Activated T-cell treated with anti-CD3 and anti-CD28 coated beads for 4 hours (primary cell): ENCODE data around the gene NKIRAS1.
"Not testable (repeated sequence)": the region's sequence is repeated elsewhere in the genome, so short reads cannot be mapped to it uniquely, and the experiment has no call there.

Experiments used
- DNase-seq: peaks from one replicate; pipeline ENCODE4 v3.0.0-alpha.2; 2020

NKIRAS1 gene

GRCh38 chr3:23867400-23867799 lies 49.4 kb downstream of the NKIRAS1 start:
- DNase-seq: no peak

- DNase-seq: no peak
Observed at GRCh38 chr3:23865595-23866396, 51.0 kb downstream of the NKIRAS1 start.

GRCh38 chr3:23864931-23865330 lies 51.9 kb downstream of the NKIRAS1 start:
- no peak for DNase-seq

DNA sequence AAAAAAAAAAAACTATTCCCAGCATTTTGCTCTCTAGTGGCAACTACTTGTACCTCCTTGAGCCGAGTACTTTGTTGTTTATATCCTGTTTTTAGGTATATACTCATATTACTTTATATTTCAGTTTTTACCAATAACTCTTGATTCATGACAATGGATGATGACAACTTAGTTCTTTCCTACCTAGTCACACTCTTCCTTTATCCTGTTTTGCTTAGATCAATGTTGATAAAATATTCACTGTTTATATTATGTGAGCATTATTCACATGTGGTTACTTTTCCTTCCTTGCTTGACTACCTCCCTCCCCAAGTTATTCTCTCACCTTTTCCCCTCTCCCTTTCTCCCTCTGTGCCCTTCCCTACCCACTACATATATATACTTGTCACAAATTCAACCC lies 53.7 kb downstream of the NKIRAS1 start:
- DNase-seq: no peak

DNA sequence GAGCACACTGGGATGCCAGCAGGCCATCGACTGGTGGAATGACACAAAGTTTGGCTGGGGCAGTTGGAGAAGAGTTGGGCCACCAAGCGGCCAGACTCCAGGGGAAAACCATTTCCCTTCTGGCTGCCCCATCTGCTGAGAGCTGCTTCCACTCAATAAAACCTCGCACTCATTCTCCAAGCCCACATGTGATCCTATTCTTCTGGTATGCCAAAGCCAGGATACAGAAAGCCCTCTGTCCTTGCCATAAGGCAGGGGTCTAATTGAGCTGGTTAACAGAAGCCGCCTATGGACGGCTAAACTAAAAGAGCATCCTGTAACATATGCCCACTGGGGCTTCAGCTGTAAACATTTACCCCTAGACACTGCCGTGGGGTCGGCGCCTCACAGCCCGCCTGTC lies 55.1 kb downstream of the NKIRAS1 start:
- DNase-seq: no peak

DNA sequence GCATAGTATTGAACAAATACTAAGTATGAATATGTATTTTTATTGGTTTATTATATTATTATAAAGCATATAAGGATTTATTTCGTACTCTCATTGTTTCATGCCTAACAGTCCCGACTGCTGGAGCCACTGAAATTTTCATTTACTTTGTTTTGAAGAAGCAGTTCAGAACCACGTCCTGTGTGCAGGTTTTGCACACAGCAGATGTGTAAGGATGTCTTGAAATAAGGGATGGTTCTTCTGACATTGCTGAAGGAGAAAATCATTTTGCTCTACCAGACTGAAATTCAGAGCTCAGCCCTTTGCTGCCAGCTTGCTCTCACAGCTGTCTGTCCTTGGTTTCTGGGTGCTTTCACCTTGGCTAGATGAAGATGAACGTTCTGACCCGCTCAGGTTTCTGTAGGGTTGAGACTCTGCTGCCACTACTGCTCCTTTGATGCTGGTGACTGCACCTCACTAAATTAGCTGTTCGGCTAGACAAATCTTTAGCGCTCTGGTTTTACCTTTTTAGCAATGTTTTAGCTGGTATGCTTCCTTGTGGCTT lies 56.9 kb downstream of the NKIRAS1 start:
- no peak for DNase-seq

DNA sequence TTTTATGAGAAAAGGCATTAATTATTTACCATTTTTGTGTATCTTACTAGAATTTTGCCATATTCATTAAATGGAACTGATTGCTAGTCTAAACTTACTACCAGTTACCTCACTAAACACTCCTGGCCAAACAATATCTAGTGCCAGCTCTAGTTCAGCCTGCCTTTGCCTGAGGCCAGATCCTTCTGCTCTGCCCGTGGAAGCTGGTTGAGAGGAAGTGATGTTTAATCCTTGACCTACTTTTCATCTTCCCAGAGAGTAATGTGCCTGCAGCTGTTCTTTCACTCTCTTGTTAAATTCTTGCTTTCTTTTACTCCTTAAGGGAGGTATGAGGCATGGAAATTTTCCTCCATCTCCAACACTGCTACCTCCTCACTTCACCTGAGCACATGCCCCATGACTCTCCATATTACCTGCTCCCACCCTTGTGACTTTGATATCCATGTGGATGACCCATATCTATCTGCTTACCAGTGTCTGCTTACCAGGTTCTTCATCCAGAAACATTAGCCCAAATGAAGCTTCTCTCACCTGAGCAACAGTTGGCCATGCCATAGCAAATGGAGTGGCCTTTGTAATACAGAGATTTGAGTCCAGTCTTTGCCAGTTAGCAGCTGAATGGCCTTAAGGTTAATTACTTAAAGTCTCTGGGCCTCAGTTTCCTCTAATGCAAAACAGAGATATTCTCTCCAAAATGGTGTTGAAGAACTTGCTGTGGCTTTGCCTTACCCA lies 57.6 kb downstream of the NKIRAS1 start:
- no peak for DNase-seq

DNA sequence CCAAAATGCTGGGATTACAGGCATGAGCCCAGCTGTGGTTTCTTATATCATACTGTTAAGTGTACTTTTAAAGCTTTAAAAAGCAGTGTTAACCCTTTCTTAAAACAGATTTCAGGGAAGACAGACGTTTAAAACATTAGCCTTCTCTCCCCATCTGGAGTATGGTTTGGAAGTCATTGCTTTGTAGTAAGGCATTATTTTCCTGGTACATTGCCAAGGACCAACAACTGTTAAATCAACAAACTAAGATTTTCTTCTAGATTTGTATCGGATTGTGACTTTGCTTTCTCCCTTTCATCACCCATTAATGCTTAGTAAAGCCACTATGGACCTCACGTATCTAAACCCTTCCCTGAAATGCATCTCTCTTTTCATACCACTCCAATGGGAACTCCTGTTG lies 60.5 kb downstream of the NKIRAS1 start:
- DNase-seq: no peak

DNA sequence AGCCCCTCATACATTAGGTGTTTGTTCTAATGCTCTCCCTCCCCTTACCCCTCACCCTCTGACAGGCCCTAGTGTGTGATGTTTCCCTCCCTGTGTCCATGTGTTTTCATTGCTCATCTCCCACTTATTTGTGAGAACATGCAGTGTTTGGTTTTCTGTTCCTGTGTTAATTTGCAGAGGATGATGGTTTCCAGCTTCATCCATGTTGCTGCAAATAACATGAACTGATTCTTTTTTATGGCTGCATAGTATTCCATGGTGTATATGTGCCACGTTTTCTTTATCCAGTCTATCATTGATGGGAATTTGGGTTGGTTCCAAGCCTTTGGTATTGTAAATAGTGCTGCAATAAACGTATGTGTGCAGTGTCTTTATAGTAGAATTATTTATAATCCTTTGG lies 67.3 kb downstream of the NKIRAS1 start:
- not testable (repeated sequence) for DNase-seq

GRCh38 chr3:23845326-23846216 lies 71.2 kb downstream of the NKIRAS1 start:
- no peak for DNase-seq

- no peak for DNase-seq
Observed at GRCh38 chr3:23843869-23844268, 72.9 kb downstream of the NKIRAS1 start.
